ENCODE data around the gene MYOF.

DNA sequence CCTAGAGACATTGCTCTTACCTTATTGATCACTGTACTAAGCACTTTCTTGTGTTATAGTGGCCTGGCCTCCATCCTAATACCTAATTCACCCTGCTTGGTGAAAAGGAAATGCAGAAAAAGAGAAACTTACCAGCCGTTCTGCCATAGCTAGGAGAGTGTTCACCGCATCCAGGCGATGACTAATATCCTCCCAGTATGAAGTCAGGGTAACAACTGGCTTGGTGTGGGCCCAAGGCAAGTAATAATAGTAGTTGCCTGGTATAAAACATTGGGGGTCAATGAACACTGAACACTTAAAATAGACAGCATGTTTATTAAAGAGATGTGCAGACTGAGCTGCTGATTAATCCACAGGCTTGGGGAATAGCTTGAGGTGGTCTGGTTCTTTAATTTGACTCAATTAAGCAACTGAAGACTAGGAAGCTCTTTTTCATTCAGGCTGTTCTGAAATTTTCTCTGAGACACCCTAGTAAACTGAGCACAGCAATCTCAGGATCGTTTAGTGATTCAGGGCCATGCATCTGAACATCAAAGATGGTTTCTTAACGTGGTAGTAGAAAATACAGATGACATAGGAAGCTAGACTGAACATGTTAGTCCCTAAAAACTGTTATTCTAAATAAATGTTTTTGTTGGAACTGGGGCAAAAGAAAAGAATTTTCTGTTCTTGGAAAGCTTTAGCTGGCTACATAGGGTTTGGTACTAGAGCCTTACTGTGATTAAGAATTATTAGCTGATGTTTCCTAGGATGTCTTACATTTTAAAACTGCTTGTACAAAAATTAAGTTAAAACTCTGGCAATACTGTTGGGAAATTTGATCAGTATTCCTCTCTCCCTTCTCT, 102.2 kb downstream of the MYOF start:
- TF ChIP-seq EZH2phosphoT487 (IDR thresholded peaks at IDR 0.05; ENCODE audit: insufficient read depth, low read depth), result no peak
- no peak for TF ChIP-seq EZH2 (IDR thresholded peaks at IDR 0.05; ENCODE audit: insufficient read depth, poor library complexity, severe bottlenecking)
